Naive thymus-derived CD4-positive, alpha-beta T cell (primary cell): ENCODE measurements around the gene UTS2R. TPM values are rescaled to one million over a fixed set of nuclear protein-coding genes. Genes with fewer than 3 reads are reported as not detected.

ENCODE experiments used
- ATAC-seq: fragments of 150-1000 bp; cut with Tn5 transposase; 2 replicates; pipeline ENCODE4 v1.10.0; 2021; ENCODE audit warnings: mild to moderate bottlenecking, moderate library complexity
- CTCF ChIA-PET: fragments of 350-600 bp; sonication (Branson Sonifier 250); formaldehyde crosslinking; loops from one replicate; lab custom pipeline; 2021; ENCODE audit warnings: antibody characterized with exemption; lab: Charles Lee
- POLR2A ChIA-PET: fragments of 350-600 bp; sonication (Branson Sonifier 250); formaldehyde crosslinking; loops from one replicate; lab custom pipeline; 2021; ENCODE audit warnings: antibody characterized with exemption, inconsistent platforms; lab: Charles Lee
- DNase-seq, 9 donors: peaks; one replicate each; pipeline versions ENCODE4 v3.0.0 to v3.0.0-alpha.2; 2020 to 2022; ENCODE audit warnings: mixed read lengths in 1 of 9
- H3K27ac ChIP-seq: one replicate; pipeline ENCODE4 v1.7.0; 2013; ENCODE audit warnings: mild to moderate bottlenecking, low read depth, low read length, moderate library complexity
- H3K27me3 ChIP-seq, 2 donors: one replicate each; pipeline ENCODE4 v1.7.0; 2013; ENCODE audit warnings: low read length in 2 of 2, mild to moderate bottlenecking in 2 of 2, moderate library complexity in 2 of 2; ENCODE audit not compliant: control insufficient read depth in 2 of 2, insufficient read depth in 2 of 2
- H3K36me3 ChIP-seq, 3 experiments: 1 replicate in 2 of 3; 2 replicates in 1 of 3; pipeline ENCODE4 v1.7.0; 2013; ENCODE audit warnings: low read length in 3 of 3, mild to moderate bottlenecking in 3 of 3, moderate library complexity in 1 of 3; ENCODE audit not compliant: insufficient read depth in 3 of 3, control insufficient read depth in 2 of 3
- H3K4me1 ChIP-seq, 2 donors: one replicate each; pipeline ENCODE4 v1.7.0; 2013; ENCODE audit warnings: low read length in 2 of 2, mild to moderate bottlenecking in 2 of 2, moderate library complexity in 1 of 2; ENCODE audit not compliant: control insufficient read depth in 2 of 2, insufficient read depth in 2 of 2
- H3K4me3 ChIP-seq: 2 replicates; pipeline ENCODE4 v1.7.0; 2013; ENCODE audit warnings: mild to moderate bottlenecking, low read length
- H3K9me3 ChIP-seq, 3 experiments: 1 replicate in 2 of 3; 2 replicates in 1 of 3; pipeline ENCODE4 v1.7.0; 2013; ENCODE audit warnings: low read length in 3 of 3; ENCODE audit not compliant: control insufficient read depth in 2 of 3
- H3K27ac Mint-ChIP-seq, 9 donors: one replicate each; pipeline ENCODE4 v1.8.0; 2020 to 2022; ENCODE audit warnings: mixed read lengths in 9 of 9, mild to moderate bottlenecking in 8 of 9, moderate library complexity in 5 of 9, inconsistent platforms in 2 of 9
- H3K27me3 Mint-ChIP-seq, 5 donors: one replicate each; pipeline ENCODE4 v1.8.0; 2021 to 2022; ENCODE audit warnings: mixed read lengths in 5 of 5, mild to moderate bottlenecking in 1 of 5
- H3K36me3 Mint-ChIP-seq, 5 donors: one replicate each; pipeline ENCODE4 v1.8.0; 2020 to 2022; ENCODE audit warnings: mixed read lengths in 5 of 5, mild to moderate bottlenecking in 3 of 5, inconsistent platforms in 1 of 5
- H3K4me1 Mint-ChIP-seq, 7 donors: one replicate each; pipeline ENCODE4 v1.8.0; 2020 to 2022; ENCODE audit warnings: mixed read lengths in 7 of 7, mild to moderate bottlenecking in 3 of 7, inconsistent platforms in 1 of 7
- H3K4me3 Mint-ChIP-seq, 10 donors: one replicate each; pipeline ENCODE4 v1.8.0; 2020 to 2022; ENCODE audit warnings: mild to moderate bottlenecking in 10 of 10, mixed read lengths in 10 of 10, moderate library complexity in 6 of 10, inconsistent platforms in 2 of 10
- H3K9me3 Mint-ChIP-seq, 11 donors: one replicate each; pipeline ENCODE4 v1.8.0; 2020 to 2022; ENCODE audit warnings: mixed read lengths in 11 of 11, mild to moderate bottlenecking in 4 of 11, inconsistent platforms in 1 of 11, moderate library complexity in 1 of 11
- intact Hi-C, 2 donors: fragments of 100-400 bp; cut with micrococcal nuclease; formaldehyde crosslinking; loops; one replicate each; pipeline ENCODE4 v1.15.1; 2023
- polyA plus RNA-seq, 2 donors: library from polyadenylated mRNA; unstranded; fragments of 300-500 nt; fragmentation: Illumina TruSeq; gene quantifications; one replicate each; pipeline ENCODE4 v1.2.3, GENCODE V29; 2021
- total RNA-seq, 6 experiments: library from RNA in 5 of 6; stranded (reverse) in 5 of 6; gene quantifications; 1 replicate in 5 of 6; 2 replicates in 1 of 6; pipeline ENCODE4 v1.2.3 and lab custom pipeline; 2021 to 2026

Gene UTS2R
- total and polyA plus RNA-seq, 7 experiments from 2014 or later: not detected

DNA sequence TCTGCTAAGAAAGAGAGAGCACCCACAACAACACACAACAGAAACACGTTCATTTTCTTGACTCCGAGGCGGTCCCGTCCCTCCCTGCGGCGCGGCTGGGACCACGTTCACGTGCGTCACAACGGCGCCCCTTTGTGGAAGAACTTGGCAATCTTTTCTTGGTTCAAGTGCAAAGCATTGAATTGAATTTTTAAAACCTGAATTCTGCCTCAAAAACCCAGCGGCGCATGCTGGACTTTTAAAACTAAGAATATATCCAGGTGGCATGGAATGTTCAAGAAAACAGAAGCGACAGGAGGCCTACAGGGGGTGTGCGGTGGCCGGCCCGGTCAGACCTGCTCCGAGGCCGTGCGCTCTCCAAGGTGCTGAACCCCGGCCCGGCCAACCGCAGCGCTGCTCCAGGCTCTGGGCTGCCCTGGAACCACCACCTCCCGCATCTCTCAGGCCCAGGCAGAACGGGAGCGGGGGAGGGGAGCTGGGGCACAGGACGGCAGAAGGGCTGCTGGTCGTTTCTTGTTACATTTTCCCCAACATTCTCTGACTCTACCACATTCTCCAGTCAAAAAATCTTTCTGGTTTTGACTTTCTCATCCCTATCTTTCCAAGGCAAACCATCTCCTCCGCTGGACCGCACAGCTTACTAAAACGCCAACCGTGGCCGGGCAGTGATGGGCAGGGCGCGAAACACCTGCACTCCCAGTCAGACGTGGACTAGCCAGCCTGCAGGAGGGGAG is 43.1 kb downstream of the UTS2R start:
- ATAC-seq (peak; percentile 33), DNase-seq (peak; percentile 54 to 79 (median 71))
- Histone ChIP-seq H3K36me3 (peaks cover 0 to 24% (median 0%) of the 10 kb centered on the region in 3 experiments), H3K27me3 (no peaks in the 10 kb centered on the region), H3K9me3 (no peaks in the 10 kb centered on the region), H3K4me1 (peaks cover 5 to 13% of the 10 kb centered on the region in 2 donors), H3K27ac (no peak overlapping the region), H3K4me3 (no peak overlapping the region)
- Mint-ChIP-seq H3K4me1 (peaks cover 16 to 31% (median 20%) of the 10 kb centered on the region in 7 donors), H3K4me3 (peak overlapping the region in 7 of 10 donors; percentile 4 to 54 (median 29)), H3K9me3 (no peaks in the 10 kb centered on the region), H3K27me3 (no peaks in the 10 kb centered on the region), H3K27ac (peak overlapping the region in 4 of 9 donors; percentile 58 to 70 (median 62)), H3K36me3 (peaks cover 0 to 19% (median 10%) of the 10 kb centered on the region in 5 donors)
- CTCF ChIA-PET: interaction anchor here (0.7 to 1.6 kb wide), 2 partner anchors 61 to 293 kb away, joined by 3 to 6 read pairs; no protein-coding TSS in a partner anchor
- intact Hi-C loops: loop anchor here (1.0 to 5.0 kb wide), 6 partner anchors 63 to 392 kb away; partner anchors contain the start of genes CENPX (in 1 of the 2) and LRRC45 (in 1 of the 2)
- POLR2A ChIA-PET: no interaction called here

DNA sequence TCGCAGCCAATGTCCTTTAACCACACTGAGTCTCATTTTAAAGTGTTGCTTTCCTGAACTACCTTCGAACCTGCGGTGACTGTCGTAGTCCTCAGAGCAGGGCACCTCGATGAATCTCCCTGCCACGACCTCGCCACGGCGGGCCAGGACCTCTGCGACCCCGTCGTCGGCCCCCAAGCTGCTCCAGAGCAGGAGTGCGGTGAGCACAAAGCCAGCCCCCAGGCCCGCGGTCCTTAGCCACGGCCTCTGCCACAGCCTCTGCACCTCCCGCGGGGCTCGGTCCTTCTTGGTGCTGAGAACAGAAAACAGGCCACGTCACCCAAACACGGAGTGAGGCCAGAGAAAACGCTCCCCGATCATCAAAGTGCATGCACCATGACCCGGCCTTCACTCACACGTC is 43.8 kb downstream of the UTS2R start:
- POLR2A ChIA-PET: no interaction called here
- peak overlapping the region in 2 of 10 donors; percentile 25 to 32 for H3K4me3 Mint-ChIP-seq
- DNase-seq: no peak
- peaks cover 5 to 19% of the 10 kb centered on the region in 2 donors for H3K4me1 ChIP-seq
- H3K4me1 Mint-ChIP-seq: peaks cover 23 to 38% (median 27%) of the 10 kb centered on the region in 7 donors
- CTCF ChIA-PET: interaction anchor here (1.6 kb wide), 1 partner anchor 62 kb away, joined by 6 read pairs; no protein-coding TSS in a partner anchor
- H3K27ac Mint-ChIP-seq: peak overlapping the region in 3 of 9 donors; percentile 2 to 70 (median 65)
- no peaks in the 10 kb centered on the region for H3K9me3 ChIP-seq
- intact Hi-C loops: loop anchor here (5.0 kb wide), 2 partner anchors 118 to 393 kb away; partner anchors contain the start of genes CENPX (in 1 of the 2) and LRRC45 (in 1 of the 2)
- H3K4me3 ChIP-seq: no peak overlapping the region
- no peak for ATAC-seq
- H3K27ac ChIP-seq: no peak overlapping the region
- no peaks in the 10 kb centered on the region for H3K27me3 ChIP-seq
- H3K36me3 Mint-ChIP-seq: peaks cover 0 to 25% (median 16%) of the 10 kb centered on the region in 5 donors
- H3K9me3 Mint-ChIP-seq: no peaks in the 10 kb centered on the region
- H3K27me3 Mint-ChIP-seq: no peaks in the 10 kb centered on the region
- peaks cover 0 to 18% (median 4%) of the 10 kb centered on the region in 3 experiments for H3K36me3 ChIP-seq

DNA sequence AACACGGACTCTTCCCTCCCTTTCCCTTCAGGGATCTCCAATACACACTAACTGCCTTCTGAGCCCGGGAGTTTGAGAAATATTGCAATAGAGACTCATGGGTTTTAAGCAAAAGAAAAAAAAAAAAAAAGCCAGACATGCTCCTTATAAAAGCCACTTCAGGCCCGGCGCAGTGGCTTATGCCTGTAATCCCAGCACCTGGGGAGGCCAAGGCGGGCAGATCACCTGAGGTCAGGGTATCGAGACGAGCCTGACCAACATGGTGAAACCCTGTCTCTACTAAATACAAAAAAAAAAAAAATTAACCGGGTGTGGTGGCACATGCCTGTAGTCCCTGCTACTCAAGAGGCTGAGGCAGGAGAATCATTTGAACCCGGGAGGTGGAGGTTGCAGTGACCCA is 44.2 kb downstream of the UTS2R start:
- peak overlapping the region in 1 of 10 donors; percentile 32 for H3K4me3 Mint-ChIP-seq

DNA sequence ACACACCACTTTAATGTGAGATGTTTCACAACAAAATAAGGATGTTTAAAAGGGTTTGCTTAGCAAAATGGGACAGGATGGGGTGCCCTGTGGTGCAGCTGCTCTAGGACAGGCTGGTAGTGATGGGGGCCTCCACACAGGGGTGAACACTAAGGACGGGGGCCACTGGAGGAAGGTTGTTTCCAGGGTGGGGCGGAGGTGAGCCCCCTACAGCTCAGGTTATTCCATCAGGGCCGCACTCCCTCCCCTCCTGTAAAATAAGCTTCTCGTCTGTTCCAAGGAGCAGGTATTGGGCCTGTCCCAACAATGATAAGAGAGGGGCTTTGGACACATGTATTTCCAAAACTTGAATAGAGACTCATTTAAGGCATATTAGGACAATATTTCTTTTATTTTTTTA is 44.7 kb downstream of the UTS2R start:
- Histone ChIP-seq H3K4me3 (no peak overlapping the region), H3K9me3 (no peaks in the 10 kb centered on the region), H3K27me3 (no peaks in the 10 kb centered on the region), H3K27ac (no peak overlapping the region), H3K36me3 (peaks cover 0 to 24% (median 4%) of the 10 kb centered on the region in 3 experiments), H3K4me1 (peaks cover 5 to 20% of the 10 kb centered on the region in 2 donors)
- no peak overlapping the region for H3K4me3 Mint-ChIP-seq
- H3K36me3 Mint-ChIP-seq: peaks cover 0 to 31% (median 20%) of the 10 kb centered on the region in 5 donors
- CTCF ChIA-PET: no interaction called here
- peak overlapping the region in 1 of 9 donors; percentile 26 for H3K27ac Mint-ChIP-seq
- no peaks in the 10 kb centered on the region for H3K27me3 Mint-ChIP-seq
- peaks cover 25 to 43% (median 31%) of the 10 kb centered on the region in 7 donors for H3K4me1 Mint-ChIP-seq
- POLR2A ChIA-PET: interaction anchor here (0.7 to 2.7 kb wide), 2 partner anchors 118 to 134 kb away, joined by 4 to 10 read pairs; no protein-coding TSS in a partner anchor
- ATAC-seq (no peak), DNase-seq (no peak)
- intact Hi-C loops: loop anchor here (5.0 kb wide), 2 partner anchors 119 to 394 kb away; partner anchors contain the start of genes CENPX (in 1 of the 2) and LRRC45 (in 1 of the 2)
- no peaks in the 10 kb centered on the region for H3K9me3 Mint-ChIP-seq

More for the DNA sequence above, 44.2 kb downstream of the UTS2R start:
- no peaks in the 10 kb centered on the region for H3K9me3 ChIP-seq
- Mint-ChIP-seq H3K27me3 (no peaks in the 10 kb centered on the region), H3K27ac (peak overlapping the region in 1 of 9 donors; percentile 22), H3K4me1 (peaks cover 23 to 39% (median 28%) of the 10 kb centered on the region in 7 donors), H3K9me3 (no peaks in the 10 kb centered on the region), H3K36me3 (peaks cover 0 to 26% (median 16%) of the 10 kb centered on the region in 5 donors)
- H3K4me3 ChIP-seq: no peak overlapping the region
- peaks cover 5 to 20% of the 10 kb centered on the region in 2 donors for H3K4me1 ChIP-seq
- POLR2A ChIA-PET: interaction anchor here (2.7 kb wide), 1 partner anchor 117 kb away, joined by 10 read pairs; no protein-coding TSS in a partner anchor
- no peaks in the 10 kb centered on the region for H3K27me3 ChIP-seq
- CTCF ChIA-PET: no interaction called here
- ATAC-seq (no peak), DNase-seq (no peak)
- H3K36me3 ChIP-seq: peaks cover 0 to 19% (median 4%) of the 10 kb centered on the region in 3 experiments
- intact Hi-C loops: loop anchor here (5.0 kb wide), 2 partner anchors 118 to 393 kb away; partner anchors contain the start of genes CENPX (in 1 of the 2) and LRRC45 (in 1 of the 2)
- no peak overlapping the region for H3K27ac ChIP-seq

DNA sequence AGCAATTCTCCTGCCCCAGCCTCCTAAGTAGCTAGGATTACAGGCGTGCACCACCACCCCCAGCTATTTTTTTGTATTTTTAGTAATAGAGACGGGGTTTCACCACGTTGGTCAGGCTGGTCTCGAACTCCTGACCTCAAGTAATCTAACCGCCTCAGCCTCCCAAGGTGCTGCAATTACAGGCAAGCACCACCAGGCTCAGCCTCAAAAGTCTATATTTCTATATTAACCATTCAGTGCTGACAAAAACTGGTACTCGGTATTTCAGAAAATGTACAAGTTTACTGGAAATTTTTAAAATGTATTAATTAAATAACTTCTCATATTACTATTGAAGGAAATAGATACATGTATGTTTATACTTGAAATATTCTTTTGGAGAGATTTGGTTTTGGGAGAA is 45.2 kb downstream of the UTS2R start:
- intact Hi-C loops: loop anchor here (5.0 kb wide), 2 partner anchors 119 to 394 kb away; partner anchors contain the start of genes CENPX (in 1 of the 2) and LRRC45 (in 1 of the 2)
- H3K27ac Mint-ChIP-seq: no peak overlapping the region
- H3K4me3 Mint-ChIP-seq: no peak overlapping the region
- H3K27me3 ChIP-seq: no peaks in the 10 kb centered on the region
- peaks cover 0 to 23% (median 4%) of the 10 kb centered on the region in 3 experiments for H3K36me3 ChIP-seq
- H3K27me3 Mint-ChIP-seq: no peaks in the 10 kb centered on the region
- H3K4me1 ChIP-seq: peaks cover 5 to 20% of the 10 kb centered on the region in 2 donors
- no peaks in the 10 kb centered on the region for H3K9me3 Mint-ChIP-seq
- ATAC-seq: no peak
- H3K36me3 Mint-ChIP-seq: peaks cover 4 to 34% (median 23%) of the 10 kb centered on the region in 5 donors
- ChIA-PET POLR2A (interaction anchor here (0.7 to 3.2 kb wide), 6 partner anchors 16 to 187 kb away, joined by 3 to 17 read pairs (median 4); partner anchors contain the start of genes FOXK2 and NARF), CTCF (interaction anchor here (0.6 to 0.7 kb wide), 2 partner anchors 118 to 134 kb away, joined by 3 read pairs; no protein-coding TSS in a partner anchor)
- H3K9me3 ChIP-seq: no peaks in the 10 kb centered on the region
- H3K27ac ChIP-seq: no peak overlapping the region
- peaks cover 25 to 43% (median 31%) of the 10 kb centered on the region in 7 donors for H3K4me1 Mint-ChIP-seq
- H3K4me3 ChIP-seq: no peak overlapping the region
- no peak for DNase-seq
